T-cell (primary cell): ENCODE results near the gene GPR78. TPM values are rescaled to one million over a fixed set of nuclear protein-coding genes. Genes with fewer than 3 reads are reported as not detected.

Source experiments
- ATAC-seq, 4 experiments: fragments of 200-7000 bp in 3 of 4; fragments of 150-1000 bp in 1 of 4; cut with Tn5 transposase; replicated peaks in 1 of 4; 1 replicate in 3 of 4; 2 replicates in 1 of 4; pipeline ENCODE4 v1.10.0; 2021; ENCODE audit warnings: moderate library complexity in 3 of 4, mild to moderate bottlenecking in 2 of 4, moderate number of reproducible peaks in 1 of 4
- CTCF ChIA-PET, 2 donors: fragments of 300-600 bp; sonication (Branson Sonifier 250); formaldehyde crosslinking; loops; one replicate each; lab custom pipeline; 2022; ENCODE audit warnings: antibody characterized with exemption in 2 of 2; lab: Charles Lee
- POLR2A ChIA-PET, 2 donors: fragments of 300-600 bp; sonication (Branson Sonifier 250); formaldehyde crosslinking; loops; one replicate each; lab custom pipeline; 2022; ENCODE audit warnings: antibody characterized with exemption in 2 of 2; lab: Charles Lee
- DNase-seq, 35 experiments: peaks; one replicate each; pipeline versions ENCODE4 v3.0.0 to v3.0.0-alpha.2; 2013 to 2023
- H3K27ac ChIP-seq: one replicate; pipeline ENCODE4 v1.5.1; 2013; ENCODE audit warnings: low read length
- H3K27me3 ChIP-seq, 2 experiments: replicated peaks in 1 of 2; 1 replicate in 1 of 2; 2 replicates in 1 of 2; pipeline versions ENCODE4 v1.6.1 to v1.7.0; 2013; ENCODE audit warnings: low read length in 1 of 2, mixed read lengths in 1 of 2; ENCODE audit not compliant: control insufficient read depth in 2 of 2, insufficient read depth in 2 of 2; ENCODE audit errors: extremely low read depth in 1 of 2
- H3K36me3 ChIP-seq, 2 donors: 1 replicate in 1 of 2; 2 replicates in 1 of 2; pipeline versions ENCODE4 v1.6.1 to v1.7.0; 2013; ENCODE audit warnings: low read length in 1 of 2; ENCODE audit not compliant: control insufficient read depth in 2 of 2, insufficient read depth in 1 of 2; ENCODE audit errors: extremely low read depth in 1 of 2
- H3K4me1 ChIP-seq, 2 experiments: 1 replicate in 1 of 2; 2 replicates in 1 of 2; pipeline versions ENCODE4 v1.6.1 to v1.7.0; 2013; ENCODE audit warnings: low read length in 2 of 2, mixed read lengths in 1 of 2; ENCODE audit not compliant: insufficient read depth in 2 of 2, control insufficient read depth in 1 of 2; ENCODE audit errors: extremely low read depth in 1 of 2
- H3K4me3 ChIP-seq, 2 donors: 1 replicate in 1 of 2; 2 replicates in 1 of 2; pipeline versions ENCODE4 v1.5.1 to v1.7.0; 2013; ENCODE audit warnings: mild to moderate bottlenecking in 2 of 2, low read length in 1 of 2, moderate library complexity in 1 of 2; ENCODE audit not compliant: control insufficient read depth in 1 of 2; ENCODE audit errors: extremely low read depth in 1 of 2
- H3K9me3 ChIP-seq: 2 replicates; pipeline ENCODE4 v1.7.0; 2013
- H3K27ac Mint-ChIP-seq, 2 donors: one replicate each; pipeline ENCODE4 v1.8.0; 2020 to 2021; ENCODE audit warnings: mild to moderate bottlenecking in 2 of 2, mixed read lengths in 2 of 2
- H3K27me3 Mint-ChIP-seq, 2 donors: one replicate each; pipeline ENCODE4 v1.8.0; 2021 to 2022; ENCODE audit warnings: mixed read lengths in 2 of 2
- H3K36me3 Mint-ChIP-seq: one replicate; pipeline ENCODE4 v1.8.0; 2021; ENCODE audit warnings: mixed read lengths
- H3K4me1 Mint-ChIP-seq, 3 donors: one replicate each; pipeline ENCODE4 v1.8.0; 2020 to 2022; ENCODE audit warnings: mixed read lengths in 3 of 3, mild to moderate bottlenecking in 1 of 3
- H3K4me3 Mint-ChIP-seq, 3 donors: one replicate each; pipeline ENCODE4 v1.8.0; 2020 to 2022; ENCODE audit warnings: mild to moderate bottlenecking in 3 of 3, mixed read lengths in 3 of 3, moderate library complexity in 3 of 3
- H3K9me3 Mint-ChIP-seq, 3 donors: one replicate each; pipeline ENCODE4 v1.8.0; 2020 to 2022; ENCODE audit warnings: mixed read lengths in 3 of 3
- WGBS: methylation state at CpG from one replicate; pipeline ENCODE4 v1.1.5; 2013; ENCODE audit warnings: missing lambda C conversion rate; ENCODE audit not compliant: insufficient coverage; 5-methylcytosine and 5-hydroxymethylcytosine counted together
- total RNA-seq, 35 experiments: library from RNA in 6 of 35; stranded (reverse) in 6 of 35; fragments of 120-200 nt in 1 of 35; gene quantifications; one replicate each; pipeline versions ENCODE4 v1.2.1 to v1.2.4 and lab custom pipeline; 2013 to 2026

The GPR78 gene
- total RNA-seq (not detected), total RNA-seq (lab: John Stamatoyannopoulos, UW) (0 to 0.10 (median 0) reads per million in 29 experiments)
- total RNA-seq (2013): not detected

DNA sequence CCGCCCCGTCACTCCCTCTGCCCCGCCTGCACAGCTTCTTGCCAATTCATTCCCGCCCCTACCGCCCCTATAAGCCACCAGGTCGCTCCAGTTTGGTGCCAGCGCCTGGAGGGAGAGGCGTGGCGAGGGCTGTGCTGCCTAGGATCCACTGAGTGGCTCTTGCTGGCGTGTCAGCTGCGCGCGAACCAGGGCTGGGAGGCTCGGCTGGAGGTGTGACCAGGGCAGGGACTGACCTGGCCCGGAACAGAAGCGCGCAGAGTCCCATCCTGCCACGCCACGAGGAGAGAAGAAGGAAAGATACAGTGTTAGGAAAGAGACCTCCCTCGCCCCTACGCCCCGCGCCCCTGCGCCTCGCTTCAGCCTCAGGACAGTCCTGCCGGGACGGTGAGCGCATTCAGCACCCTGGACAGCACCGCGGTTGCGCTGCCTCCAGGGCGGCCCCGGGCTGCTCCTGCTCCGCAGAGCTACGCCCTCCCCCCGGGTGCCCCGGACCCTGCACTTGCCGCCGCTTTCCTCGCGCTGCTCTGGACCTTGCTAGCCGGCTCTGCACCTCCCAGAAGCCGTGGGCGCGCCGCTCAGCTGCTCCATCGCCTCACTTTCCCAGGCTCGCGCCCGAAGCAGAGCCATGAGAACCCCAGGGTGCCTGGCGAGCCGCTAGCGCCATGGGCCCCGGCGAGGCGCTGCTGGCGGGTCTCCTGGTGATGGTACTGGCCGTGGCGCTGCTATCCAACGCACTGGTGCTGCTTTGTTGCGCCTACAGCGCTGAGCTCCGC is at the start of gene GPR78:
Gene GPR78 (plus strand): TSS at position 72 of the 773 bp plus-strand sequence. CDS start 591 bp downstream, at position 663.
- no peak within 1 kb of the TSS for H3K4me3 Mint-ChIP-seq
- Histone ChIP-seq H3K27me3 (peaks cover 3 to 42% of the 10 kb centered on the region in 2 experiments), H3K4me3 (no peak within 1 kb of the TSS), H3K36me3 (no peaks in the 10 kb centered on the region), H3K9me3 (no peaks in the 10 kb centered on the region), H3K4me1 (no peaks in the 10 kb centered on the region), H3K27ac (no peak within 1 kb of the TSS)
- peaks cover 30% of the 10 kb centered on the region in 2 donors for H3K27me3 Mint-ChIP-seq
- WGBS: 13% methylated on average over 57 of the region's 63 CpGs
- ChIA-PET POLR2A (no interaction called here), CTCF (no interaction called here)
- no peaks in the 10 kb centered on the region for H3K4me1 Mint-ChIP-seq
- DNase-seq: peak in 17 of 35 experiments; percentile 1 to 38 (median 8)
- no peaks in the 10 kb centered on the region for H3K9me3 Mint-ChIP-seq
- ATAC-seq: peak in 2 of 4 experiments; percentile 19 to 35
- no peak within 1 kb of the TSS for H3K27ac Mint-ChIP-seq
- H3K36me3 Mint-ChIP-seq: no peaks in the 10 kb centered on the region

DNA sequence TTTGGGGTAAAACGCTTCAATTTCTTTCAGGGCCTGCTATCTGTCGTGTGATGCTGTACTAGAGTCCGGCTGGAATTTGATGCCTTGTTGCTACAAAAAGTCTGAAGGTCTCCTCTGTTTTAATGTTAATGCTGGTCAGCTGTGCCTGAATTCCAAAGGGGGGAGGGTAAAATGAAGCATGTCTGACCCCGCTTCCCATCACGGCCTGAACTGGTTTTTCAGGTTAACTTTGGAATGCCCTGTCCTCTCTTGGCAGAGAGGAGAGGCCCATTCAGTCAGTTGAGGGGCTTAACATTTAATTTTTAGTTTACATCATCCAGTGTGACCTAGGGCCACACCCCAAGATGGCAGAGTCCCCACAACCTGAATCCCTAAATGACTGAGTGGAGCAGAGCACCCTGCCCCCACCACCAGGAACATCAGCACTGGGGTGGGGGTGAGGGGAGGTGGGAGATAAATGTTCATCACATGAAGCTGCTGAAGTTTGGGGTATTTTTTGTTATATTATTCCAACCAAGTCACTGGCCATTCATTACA is 47.9 kb upstream of the GPR78 start:
- Mint-ChIP-seq H3K4me3 (no peak overlapping the region), H3K27me3 (peaks cover 4 to 5% of the 10 kb centered on the region in 2 donors), H3K27ac (no peak overlapping the region), H3K9me3 (peaks cover 2 to 11% (median 8%) of the 10 kb centered on the region in 3 donors), H3K4me1 (no peaks in the 10 kb centered on the region), H3K36me3 (no peaks in the 10 kb centered on the region)
- ATAC-seq (no peak), DNase-seq (no peak)
- H3K4me1 ChIP-seq: peaks cover 0 to 5% of the 10 kb centered on the region in 2 experiments
- ChIA-PET POLR2A (no interaction called here), CTCF (no interaction called here)
- no peaks in the 10 kb centered on the region for H3K36me3 ChIP-seq
- no peak overlapping the region for H3K27ac ChIP-seq
- no peak overlapping the region for H3K4me3 ChIP-seq
- H3K9me3 ChIP-seq: no peaks in the 10 kb centered on the region
- no peaks in the 10 kb centered on the region for H3K27me3 ChIP-seq
- WGBS: 88% methylated on average over 5 of the region's 5 CpGs

- Histone ChIP-seq H3K27ac (no peak overlapping the region), H3K4me1 (peaks cover 0 to 7% of the 10 kb centered on the region in 2 experiments), H3K9me3 (no peaks in the 10 kb centered on the region), H3K27me3 (no peaks in the 10 kb centered on the region), H3K36me3 (no peaks in the 10 kb centered on the region), H3K4me3 (no peak overlapping the region)
- 94% methylated on average over 2 of the region's 2 CpGs for WGBS
- ChIA-PET POLR2A (no interaction called here), CTCF (interaction anchor here in 1 of 2 donors (0.7 kb wide), 1 partner anchor 245 kb away, joined by 3 read pairs; no protein-coding TSS in a partner anchor)
- Mint-ChIP-seq H3K4me1 (no peaks in the 10 kb centered on the region), H3K27ac (no peak overlapping the region), H3K36me3 (no peaks in the 10 kb centered on the region), H3K9me3 (peaks cover 2 to 11% (median 8%) of the 10 kb centered on the region in 3 donors), H3K27me3 (peaks cover 5 to 6% of the 10 kb centered on the region in 2 donors), H3K4me3 (no peak overlapping the region)
- ATAC-seq (no peak), DNase-seq (no peak)
Measured at GRCh38 chr4:8533274-8533865, 46.8 kb upstream of the GPR78 start.

DNA sequence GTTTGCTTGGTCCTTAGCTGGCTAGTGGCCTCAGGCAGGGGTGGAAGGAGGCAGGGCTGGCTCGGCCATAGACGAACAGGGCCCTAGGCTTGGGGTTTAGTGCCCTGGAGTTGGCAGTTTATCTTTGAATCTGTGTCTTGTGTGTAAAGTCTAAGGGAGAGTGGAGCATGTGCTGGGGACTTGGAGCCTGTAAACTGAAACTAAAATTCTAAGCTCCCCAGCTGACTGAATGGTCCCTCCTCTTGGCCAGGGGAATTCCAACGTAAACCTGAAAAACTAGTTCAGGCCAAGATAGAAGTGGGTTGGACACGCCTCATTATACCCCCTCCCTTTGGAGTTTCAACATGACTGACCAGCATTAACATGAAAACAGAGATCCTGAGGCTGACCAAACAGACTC is 46.1 kb upstream of the GPR78 start:
- Histone ChIP-seq H3K27me3 (no peaks in the 10 kb centered on the region), H3K4me1 (peaks cover 0 to 7% of the 10 kb centered on the region in 2 experiments), H3K4me3 (no peak overlapping the region), H3K36me3 (no peaks in the 10 kb centered on the region), H3K27ac (no peak overlapping the region), H3K9me3 (no peaks in the 10 kb centered on the region)
- H3K27ac Mint-ChIP-seq: no peak overlapping the region
- POLR2A ChIA-PET: no interaction called here
- ATAC-seq (no peak), DNase-seq (no peak)
- H3K36me3 Mint-ChIP-seq: no peaks in the 10 kb centered on the region
- CTCF ChIA-PET: no interaction called here
- peaks cover 2 to 11% (median 8%) of the 10 kb centered on the region in 3 donors for H3K9me3 Mint-ChIP-seq
- no peak overlapping the region for H3K4me3 Mint-ChIP-seq
- H3K27me3 Mint-ChIP-seq: peaks cover 5 to 6% of the 10 kb centered on the region in 2 donors
- 65% methylated on average over 2 of the region's 4 CpGs for WGBS
- H3K4me1 Mint-ChIP-seq: no peaks in the 10 kb centered on the region

DNA sequence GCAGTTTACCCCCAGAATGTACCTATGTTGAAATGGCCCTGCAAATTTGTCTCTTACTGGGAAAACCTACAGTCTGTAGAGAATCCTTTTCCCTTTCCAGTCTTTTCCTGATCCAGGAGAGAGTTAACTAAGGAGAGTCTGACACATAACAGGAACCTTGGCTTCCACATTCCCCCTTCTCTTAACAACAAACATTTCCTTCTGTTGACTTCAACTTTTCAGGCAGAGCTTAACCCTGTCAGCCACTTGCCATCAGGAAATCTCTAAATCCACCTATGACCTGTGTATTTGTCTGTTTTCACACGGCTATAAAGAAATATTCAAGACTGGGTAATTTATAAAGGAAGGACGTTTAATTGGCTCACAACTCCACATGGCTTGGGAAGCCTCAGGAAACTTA is 45.6 kb upstream of the GPR78 start:
- Histone ChIP-seq H3K9me3 (no peaks in the 10 kb centered on the region), H3K4me3 (no peak overlapping the region), H3K36me3 (no peaks in the 10 kb centered on the region), H3K4me1 (peaks cover 0 to 12% of the 10 kb centered on the region in 2 experiments), H3K27me3 (no peaks in the 10 kb centered on the region), H3K27ac (no peak overlapping the region)
- CTCF ChIA-PET: no interaction called here
- no peak for DNase-seq
- POLR2A ChIA-PET: no interaction called here
- Mint-ChIP-seq H3K4me1 (peaks cover 0 to 2% (median 0%) of the 10 kb centered on the region in 3 donors), H3K27me3 (peaks cover 5 to 6% of the 10 kb centered on the region in 2 donors), H3K4me3 (no peak overlapping the region), H3K27ac (no peak overlapping the region), H3K9me3 (peaks cover 2 to 11% (median 8%) of the 10 kb centered on the region in 3 donors), H3K36me3 (no peaks in the 10 kb centered on the region)
- WGBS: 40% methylated on average over 1 of the region's 2 CpGs
- no peak for ATAC-seq

- no peaks in the 10 kb centered on the region for H3K9me3 ChIP-seq
- no peak overlapping the region for H3K4me3 Mint-ChIP-seq
- H3K4me1 ChIP-seq: peaks cover 0 to 22% of the 10 kb centered on the region in 2 experiments
- POLR2A ChIA-PET: no interaction called here
- no peak for ATAC-seq
- no peaks in the 10 kb centered on the region for H3K36me3 Mint-ChIP-seq
- no peak for DNase-seq
- H3K27ac Mint-ChIP-seq: no peak overlapping the region
- peaks cover 5 to 6% of the 10 kb centered on the region in 2 donors for H3K27me3 Mint-ChIP-seq
- CTCF ChIA-PET: no interaction called here
- H3K9me3 Mint-ChIP-seq: peaks cover 2 to 11% (median 8%) of the 10 kb centered on the region in 3 donors
- H3K27me3 ChIP-seq: peaks cover 0 to 5% of the 10 kb centered on the region in 2 experiments
- no peak overlapping the region for H3K27ac ChIP-seq
- no peak overlapping the region for H3K4me3 ChIP-seq
- whole genome bisulfite sequencing: 85% methylated on average over 2 of the region's 7 CpGs
- H3K4me1 Mint-ChIP-seq: peaks cover 0 to 9% (median 2%) of the 10 kb centered on the region in 3 donors
- no peaks in the 10 kb centered on the region for H3K36me3 ChIP-seq
Measured at GRCh38 chr4:8536467-8536866, 43.7 kb upstream of the GPR78 start.
